Measurements from ENCODE around the gene RUSC2.

DNA sequence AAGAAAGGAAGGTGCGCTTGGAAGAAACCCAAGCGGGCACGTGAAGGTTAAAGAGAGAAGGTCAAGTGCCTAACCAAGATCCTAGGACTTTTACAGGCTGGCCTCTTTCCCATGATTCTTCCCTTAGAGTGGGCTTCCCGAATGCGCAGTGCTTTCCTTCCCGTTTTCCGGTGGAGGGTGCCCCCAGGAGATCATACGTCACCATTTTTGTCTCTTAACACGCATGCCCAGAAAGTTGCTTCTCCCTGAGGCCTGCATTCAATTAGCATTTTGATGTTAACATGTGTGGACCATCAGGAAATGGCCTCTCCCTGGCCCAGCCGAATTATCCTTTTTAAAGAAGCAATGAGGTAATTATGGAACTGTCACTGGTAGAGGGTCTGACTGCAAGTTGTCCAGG lies 1.9 kb upstream of the RUSC2 start:
- TF ChIP-seq, protein P1, sequence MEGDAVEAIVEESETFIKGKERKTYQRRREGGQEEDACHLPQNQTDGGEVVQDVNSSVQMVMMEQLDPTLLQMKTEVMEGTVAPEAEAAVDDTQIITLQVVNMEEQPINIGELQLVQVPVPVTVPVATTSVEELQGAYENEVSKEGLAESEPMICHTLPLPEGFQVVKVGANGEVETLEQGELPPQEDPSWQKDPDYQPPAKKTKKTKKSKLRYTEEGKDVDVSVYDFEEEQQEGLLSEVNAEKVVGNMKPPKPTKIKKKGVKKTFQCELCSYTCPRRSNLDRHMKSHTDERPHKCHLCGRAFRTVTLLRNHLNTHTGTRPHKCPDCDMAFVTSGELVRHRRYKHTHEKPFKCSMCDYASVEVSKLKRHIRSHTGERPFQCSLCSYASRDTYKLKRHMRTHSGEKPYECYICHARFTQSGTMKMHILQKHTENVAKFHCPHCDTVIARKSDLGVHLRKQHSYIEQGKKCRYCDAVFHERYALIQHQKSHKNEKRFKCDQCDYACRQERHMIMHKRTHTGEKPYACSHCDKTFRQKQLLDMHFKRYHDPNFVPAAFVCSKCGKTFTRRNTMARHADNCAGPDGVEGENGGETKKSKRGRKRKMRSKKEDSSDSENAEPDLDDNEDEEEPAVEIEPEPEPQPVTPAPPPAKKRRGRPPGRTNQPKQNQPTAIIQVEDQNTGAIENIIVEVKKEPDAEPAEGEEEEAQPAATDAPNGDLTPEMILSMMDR (IDR thresholded peaks at IDR 0.05) = no peak
- TF ChIP-seq EZH2 (IDR thresholded peaks at IDR 0.05; ENCODE audit: borderline replicate concordance, insufficient read depth, low read depth, low read length, poor library complexity, severe bottlenecking) = no peak

Measured in B cell (primary cell).